Inferior parietal cortex (tissue), 1 donor: ENCODE data around the gene PPP1CC.
A peak's percentile ranks its signal among the peaks of the same experiment; 100 is the strongest.
"Not testable (repeated sequence)": the region's sequence is repeated elsewhere in the genome, so short reads cannot be mapped to it uniquely, and the experiment has no call there.

Source experiments
- DNase-seq: peaks from one replicate; pipeline ENCODE4 v3.0.0-alpha.2; 2016; ENCODE audit errors: extremely low spot score

The PPP1CC gene

DNA sequence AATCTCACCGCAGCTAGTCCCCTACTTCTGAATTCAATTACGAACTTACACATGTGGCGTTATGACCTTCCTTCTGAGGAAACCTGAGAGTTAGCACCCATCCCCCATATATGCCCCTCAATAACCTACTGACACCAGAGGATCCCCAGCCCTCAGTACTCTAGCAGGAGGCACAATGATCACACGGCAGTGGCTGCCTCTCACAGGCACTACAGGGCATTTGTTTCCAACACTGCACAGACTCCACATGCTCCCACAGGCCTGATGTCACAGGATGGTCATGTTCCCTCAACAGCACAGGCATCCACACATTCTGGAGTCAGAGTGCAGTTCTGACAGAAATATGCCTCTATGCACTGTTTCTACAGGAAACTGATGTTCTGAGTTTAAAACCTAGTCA is 17.4 kb downstream of the PPP1CC start:
- DNase-seq, result no peak

DNA sequence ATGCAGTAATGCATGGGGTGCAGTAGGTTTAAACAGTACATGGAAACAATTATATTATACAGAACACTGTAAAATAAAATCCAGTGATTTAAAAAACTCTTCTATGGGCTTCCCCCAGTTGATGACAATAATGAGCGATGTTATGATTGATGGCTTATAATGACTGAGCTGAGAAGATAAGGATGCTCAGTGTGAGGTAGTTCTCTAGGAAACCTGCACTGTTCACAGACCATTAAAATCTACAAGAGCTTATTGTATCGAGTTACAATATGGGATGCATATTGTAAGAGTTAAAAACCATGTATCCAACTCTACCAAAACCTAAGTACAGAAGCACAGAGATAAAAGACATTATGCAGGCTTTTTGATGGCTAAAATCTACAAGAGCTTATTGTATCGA is 19.8 kb downstream of the PPP1CC start:
- not testable (repeated sequence) for DNase-seq

DNA sequence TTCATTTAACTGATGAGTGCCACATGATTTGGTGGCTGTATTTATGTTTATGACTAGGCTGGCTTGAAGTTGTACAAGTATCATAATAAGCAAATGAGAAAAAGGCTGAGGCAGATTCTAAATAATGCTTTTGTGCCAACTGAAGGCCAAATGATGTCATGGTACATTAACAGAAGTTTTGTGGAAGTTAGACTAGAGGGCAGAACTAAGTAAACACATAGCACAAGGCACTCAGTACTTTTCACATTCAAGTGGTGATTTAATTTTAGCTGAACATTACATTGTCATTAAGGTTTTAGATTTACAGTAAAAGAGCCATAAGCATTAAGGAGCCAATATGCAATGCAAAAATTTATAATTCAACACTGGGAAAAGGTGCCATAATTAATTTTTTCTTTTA is 21.1 kb downstream of the PPP1CC start:
- no peak for DNase-seq

DNA sequence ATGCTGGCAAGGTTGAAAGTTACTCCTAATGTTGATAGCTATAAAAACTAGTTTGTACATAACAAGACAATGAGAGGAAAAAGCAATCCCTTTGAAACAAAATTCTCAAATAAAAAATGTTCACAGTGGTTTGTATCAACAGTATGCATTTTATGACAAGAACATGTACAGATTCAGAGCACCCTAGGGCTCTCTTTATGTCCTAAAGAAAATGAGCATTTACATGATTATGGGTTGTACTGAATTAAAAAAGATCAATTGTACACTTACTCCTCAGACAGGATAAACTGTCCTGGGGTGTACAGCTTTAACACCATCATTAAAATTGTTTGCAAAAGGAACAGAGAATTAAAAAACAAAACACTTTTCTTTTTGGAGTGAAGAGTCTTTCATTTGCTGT is 22.2 kb downstream of the PPP1CC start:
- no peak for DNase-seq

DNA sequence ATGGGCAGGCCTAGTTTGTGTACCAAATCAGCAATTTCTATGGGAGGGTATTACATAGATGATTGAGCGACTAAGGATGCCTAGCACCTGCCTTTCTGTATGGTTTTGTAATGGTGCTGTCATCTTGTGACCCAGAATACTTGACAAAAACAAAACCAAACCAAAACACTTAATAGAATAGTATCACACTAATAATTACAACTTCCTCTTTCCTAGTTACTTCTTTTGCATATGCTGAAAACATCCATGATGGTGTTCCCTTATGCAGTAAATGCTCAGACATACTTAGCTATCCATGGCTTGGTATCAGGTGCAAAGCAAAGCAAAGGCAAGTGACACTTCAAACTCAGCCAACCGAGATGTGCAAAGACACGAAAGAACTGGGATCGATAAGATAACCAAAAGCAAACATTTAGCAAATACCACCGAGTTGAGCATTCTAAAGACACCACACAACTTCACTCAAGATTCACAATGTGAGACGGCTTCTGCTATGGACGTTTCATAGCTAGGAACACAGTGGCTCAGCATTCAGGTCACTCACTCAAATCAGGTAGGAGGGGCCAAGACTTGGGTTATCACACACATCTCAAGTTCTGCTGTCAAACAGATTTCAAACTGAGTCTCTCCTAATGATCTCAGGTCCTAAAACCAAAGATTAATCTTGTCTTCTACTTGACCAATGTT is 24.3 kb downstream of the PPP1CC start:
- DNase-seq, result no peak

DNA sequence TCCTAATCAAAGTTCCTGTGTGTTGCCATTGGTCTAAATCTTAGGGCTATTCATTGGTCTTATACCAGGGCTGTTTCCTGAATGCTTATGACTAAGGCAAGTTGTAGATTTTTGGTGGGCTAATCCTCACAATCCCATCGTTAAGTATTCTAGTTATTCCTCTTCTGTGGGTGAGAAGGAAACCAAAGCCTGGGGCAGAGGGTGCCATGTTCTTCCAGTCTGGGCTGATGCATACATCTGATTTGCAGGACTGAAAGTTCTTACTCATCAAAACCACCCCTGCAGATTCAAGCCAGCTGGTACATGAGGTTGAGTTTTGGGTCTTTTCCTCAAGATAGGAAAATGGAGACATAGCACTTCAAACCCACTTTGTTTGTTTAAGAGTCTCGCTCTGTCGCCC is 25.7 kb downstream of the PPP1CC start:
- no peak for DNase-seq

DNA sequence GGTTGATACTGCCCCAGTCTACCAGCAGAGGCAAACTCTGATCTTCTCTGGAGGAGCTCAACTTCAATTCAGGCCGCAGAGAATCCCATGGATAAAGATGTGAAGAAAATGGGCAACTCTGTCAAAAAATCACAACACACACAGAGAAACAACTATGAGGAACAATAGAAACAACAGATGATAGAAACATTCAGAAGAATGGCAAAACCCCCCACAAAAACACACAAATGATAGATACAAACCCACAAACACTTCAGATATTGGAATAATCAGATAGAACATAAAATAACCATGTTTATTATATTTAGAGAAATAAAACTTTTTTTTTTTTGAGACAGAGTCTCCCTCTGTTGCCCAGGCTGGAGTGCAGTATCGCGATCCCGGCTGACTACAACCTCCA is 33.8 kb downstream of the PPP1CC start:
- no peak for DNase-seq

DNA sequence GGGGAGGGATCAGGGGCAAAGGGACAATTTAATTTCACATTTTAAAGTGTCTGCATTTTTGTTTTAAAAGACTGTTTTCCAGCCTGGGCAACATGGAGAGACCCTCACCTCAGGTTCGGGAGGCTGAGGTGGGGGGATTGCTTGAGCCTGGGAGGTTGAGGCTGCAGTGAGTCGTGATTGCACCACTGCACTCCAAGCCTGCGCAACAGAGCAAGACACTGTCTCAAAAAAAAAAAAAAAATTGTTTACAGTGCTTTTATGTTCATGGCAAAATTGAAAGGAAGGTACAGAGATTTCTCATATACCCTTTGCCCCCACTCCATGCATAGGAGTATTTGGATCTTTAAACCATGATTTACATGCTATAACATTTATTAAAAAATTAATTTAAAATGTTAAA is 37.4 kb downstream of the PPP1CC start:
- no peak for DNase-seq

DNA sequence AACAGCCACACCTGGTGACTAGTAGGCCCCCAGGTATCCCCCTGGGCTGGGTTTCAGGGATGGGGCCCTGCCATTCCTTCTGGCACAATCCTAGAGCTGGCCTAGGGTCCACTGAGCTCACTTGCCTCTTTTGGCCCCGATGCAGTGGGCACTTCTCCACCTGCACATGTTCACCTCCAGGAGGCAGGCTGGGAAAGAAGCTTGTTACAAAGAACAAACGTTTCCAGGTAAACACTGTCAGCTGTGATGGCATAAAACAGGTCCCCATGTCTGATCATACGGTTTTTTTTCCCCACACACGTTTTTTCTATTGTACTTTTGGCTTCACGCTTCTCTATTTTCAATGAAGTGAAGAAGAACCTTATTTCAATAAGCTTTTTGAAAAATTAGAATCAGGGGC is 37.9 kb downstream of the PPP1CC start:
- no peak for DNase-seq

DNA sequence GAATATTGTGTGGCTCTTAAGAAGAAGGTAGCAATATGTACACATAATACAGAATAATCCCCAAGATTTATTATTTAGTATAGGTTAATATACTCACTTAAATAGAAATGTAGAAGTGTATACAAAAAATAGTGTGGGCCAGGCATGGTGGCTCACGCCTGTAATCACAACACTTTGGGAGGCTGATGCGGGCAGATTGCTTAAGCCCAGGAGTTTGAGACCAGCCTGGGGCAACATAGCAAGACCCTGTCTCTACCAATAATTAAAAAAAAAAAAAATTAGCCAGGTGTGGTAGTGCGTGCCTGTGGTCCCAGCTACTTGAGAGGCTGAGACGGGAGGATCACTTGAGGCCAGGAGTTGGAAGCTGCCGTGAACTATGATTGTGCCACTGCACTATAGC is 38.5 kb downstream of the PPP1CC start:
- DNase-seq, result no peak

DNA sequence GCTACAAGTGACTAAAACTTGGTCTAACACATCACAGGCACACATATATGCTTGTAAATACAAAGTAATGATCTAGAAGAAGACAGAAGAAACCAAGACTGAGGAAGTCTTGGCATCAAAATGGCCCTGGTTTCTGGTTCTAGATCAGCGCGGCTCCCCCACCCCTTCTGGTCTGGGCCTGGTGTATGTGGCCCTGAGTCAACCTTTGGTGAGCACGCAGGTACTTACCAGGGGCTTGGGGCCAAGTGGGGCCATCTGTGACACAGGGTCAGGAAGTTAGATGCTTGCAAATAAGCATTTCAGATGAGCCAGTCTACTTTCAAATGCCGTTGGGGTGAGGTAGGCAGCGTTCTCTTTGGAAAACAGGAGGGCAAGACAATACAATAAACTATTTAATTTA is 40.6 kb downstream of the PPP1CC start:
- no peak for DNase-seq

DNA sequence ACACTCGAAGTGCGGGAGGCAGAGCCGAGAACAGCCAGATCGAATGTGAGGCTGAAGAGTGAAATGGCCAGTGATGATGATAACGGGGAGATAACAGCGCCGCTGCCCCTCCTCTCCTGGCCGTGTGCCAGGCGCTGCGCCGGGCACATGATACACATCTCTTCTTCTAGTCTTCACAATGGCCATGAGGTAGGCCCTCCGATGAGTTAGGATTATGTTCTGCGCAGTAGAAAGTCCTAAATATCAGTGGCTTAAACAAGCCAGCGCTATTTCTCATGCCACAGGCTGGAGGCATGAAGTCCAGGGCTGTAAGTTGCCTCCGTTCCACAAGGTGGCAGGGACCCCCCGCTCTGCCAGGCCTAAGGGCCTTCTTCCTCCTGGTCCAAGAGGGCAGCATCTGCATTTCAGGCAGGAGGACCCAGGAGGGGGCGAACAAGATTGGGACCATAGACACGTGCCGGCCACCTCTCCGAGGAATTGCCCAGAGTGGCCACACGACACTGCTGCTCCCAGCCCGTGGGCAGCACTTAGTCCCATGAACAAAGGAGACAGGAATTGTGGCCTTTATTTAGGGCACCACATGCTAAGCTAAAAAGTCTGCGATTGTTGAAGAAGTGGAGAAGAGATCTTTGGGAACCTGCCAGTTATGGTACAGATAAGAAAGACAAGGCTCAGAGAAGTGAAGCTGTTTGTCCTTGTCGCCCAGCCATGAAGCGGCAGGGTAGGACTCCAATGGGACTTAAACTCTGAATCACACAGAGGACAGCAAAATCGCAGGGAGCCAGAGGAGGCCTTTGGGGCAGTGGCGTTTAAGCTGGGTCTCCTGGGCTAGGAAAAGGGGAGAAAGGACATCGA is 42.9 kb downstream of the PPP1CC start:
- DNase-seq, result no peak

DNA sequence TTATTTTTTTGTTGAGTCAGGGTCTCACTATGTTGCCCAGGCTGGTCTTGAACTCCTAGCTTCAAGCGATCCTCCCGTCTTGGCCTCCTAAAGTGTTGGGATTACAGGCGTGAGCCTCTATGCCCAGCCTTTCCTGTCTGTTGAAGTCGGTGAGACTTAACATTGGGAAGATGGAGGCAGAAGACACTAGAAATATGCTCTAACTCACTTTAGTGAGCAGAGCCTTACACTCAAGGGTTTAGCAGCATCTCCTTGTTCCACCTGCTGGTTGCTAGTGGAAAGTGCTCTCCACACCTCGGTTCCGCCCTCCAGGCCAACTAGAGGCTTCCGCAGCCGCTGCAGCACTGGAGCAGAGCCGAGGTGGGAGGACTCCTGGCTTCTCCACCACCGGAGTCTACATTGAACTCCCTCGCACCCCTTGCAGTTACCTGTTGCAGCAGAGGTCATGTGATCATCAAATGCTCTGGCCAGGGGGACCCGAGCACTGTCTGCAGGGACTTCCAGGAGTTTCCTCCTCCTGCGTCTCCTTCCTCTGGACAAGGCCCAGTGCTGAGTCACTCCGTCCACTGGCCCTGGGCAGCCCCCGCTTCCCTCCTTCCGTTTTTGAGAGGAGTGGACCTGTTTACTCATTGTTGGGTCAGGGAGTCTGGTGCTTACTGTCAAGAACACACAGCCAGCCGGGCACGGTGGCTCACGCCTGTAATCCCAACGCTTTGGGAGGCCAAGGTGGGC is 44.4 kb downstream of the PPP1CC start:
- peak; percentile 61 for DNase-seq

DNA sequence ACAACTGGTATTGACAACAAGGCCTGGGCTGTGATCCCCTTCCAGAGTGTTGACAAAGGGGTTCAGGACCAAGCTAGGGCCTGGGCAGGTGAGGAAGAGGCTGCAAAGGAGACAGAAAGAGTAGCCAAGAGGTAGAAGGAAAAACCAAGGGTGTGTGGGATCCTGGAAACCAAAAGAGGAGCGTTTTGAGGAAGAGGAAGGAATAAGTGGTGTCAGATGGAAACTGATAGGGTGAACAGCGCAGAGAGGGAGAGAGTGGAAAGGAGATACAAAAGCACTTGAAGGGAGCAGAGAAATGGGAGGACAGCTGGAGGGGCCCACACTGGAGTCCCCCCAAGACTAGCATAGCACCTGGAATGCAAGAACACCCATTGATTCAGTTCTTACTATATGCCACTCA is 45.5 kb downstream of the PPP1CC start:
- DNase-seq, result no peak

DNA sequence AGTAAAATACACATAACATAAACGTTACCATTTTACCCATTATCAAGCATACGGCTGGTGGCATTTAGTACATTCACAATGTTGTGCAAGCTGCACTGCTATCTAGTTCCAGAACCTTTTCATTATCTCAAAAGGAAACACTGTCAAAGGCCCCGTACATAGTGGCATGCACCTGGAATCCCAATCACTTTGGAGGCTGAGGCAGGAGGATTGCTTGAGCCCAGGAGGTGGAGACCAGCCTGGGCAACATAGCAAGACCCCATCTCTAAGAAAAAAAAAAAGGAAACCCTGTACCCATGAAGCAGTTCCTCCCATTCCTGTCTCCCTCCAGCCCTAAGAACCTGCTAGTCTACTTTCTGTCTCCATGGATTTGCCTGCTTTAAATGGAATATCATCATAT is 46.4 kb downstream of the PPP1CC start:
- no peak for DNase-seq

DNA sequence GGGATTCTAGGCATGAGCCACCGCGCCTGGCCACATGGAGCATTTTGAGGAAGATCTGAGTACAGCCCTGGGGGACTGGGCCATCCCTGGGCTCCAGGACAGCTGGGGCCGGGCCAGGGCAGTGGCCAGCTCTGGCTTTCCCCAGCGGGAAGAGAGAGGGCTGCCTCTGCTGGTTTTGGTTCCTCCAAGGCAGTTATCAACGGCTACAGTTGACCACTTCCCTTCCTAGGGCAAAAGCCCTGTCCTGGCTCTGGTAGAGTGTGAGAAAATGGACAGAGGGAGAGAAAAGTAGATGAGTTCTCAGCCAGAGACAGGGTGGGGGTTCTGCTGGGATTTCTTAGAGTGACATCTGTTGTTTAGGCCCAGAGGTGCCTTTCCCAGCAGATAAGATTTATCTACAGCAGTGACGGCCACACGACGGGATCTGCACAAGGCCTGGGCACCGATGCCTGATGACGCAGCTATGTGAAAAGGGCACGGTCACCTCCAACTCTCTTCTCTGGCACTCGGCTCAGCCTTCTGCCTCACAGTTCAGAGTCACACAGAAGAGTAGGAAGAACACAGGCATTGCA is 48.3 kb downstream of the PPP1CC start:
- no peak for DNase-seq

DNA sequence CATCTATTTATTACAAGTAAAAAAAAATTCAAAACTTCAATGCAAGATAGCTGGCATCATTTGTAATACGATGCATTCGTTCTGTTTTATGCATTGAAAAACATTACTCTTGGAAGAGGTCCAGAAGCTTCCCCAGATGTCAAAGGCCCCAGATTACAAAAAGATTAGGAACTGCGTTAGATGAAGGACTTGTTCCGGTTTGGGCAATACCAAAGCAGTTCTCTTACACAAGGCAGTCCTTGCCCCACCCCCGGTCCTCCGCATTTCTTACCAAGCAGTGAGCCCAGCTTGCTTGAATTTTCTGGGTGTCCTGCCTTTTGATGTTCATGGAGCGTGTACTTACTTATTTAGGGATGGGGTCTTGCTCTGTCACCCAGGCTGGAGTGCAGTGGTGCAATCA is 49.0 kb downstream of the PPP1CC start:
- DNase-seq, result no peak

DNA sequence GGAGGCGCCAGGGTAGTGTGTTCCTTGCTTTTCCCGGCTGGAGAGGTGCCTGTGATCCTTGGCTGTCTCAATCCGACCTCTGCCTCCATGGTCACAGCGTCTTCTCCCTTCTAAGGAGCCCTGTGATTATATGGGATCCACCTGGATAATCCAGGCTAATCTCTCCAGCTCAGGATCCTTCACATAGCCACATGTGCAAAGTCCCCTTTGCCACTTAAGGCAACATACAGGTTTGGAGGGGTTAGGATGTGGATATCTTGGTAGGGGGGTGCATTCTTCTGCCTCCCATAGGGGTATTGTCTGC is 52.6 kb downstream of the PPP1CC start:
- DNase-seq, result no peak

DNA sequence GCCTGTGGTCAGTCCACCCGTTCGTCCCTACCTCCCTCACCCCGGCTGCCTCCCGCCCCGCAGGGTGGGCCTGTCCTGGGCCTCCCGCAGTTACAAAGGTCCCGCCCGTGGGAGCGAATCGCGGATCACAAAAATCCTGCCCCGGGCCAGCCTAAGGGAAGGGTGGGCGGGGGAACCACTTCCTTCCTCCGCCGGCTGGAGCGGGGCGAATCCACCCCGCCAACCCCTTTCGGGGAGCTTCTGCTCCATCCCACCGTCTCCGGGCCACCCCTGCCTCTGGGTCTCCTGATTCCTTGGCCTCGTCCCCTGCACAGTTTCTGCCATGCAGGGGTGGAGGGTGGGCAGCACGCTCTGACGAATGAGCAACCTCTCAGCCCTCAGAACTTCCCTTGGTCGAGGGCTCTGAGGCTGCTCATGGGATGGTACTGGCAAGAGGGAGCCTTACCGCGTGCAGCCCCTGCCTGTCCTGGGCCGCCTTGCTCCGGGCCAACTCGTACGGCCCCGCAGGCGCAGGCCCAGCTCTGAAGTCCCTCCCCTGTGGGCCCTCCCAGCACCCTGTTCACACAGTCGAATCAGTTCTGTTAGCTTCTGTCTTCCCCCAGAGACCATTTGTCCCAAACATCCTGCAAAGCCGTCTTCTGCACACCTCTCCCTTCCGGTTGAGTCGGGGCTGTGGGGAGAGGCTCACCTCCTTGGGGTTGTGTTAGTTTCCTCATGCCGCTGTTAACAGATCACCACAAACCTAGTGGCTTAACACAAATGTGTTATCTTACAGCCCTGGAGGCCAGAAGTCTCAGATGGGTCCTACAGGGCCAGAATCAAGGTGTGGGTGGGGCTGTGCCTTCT is 53.2 kb downstream of the PPP1CC start:
- DNase-seq, result no peak

DNA sequence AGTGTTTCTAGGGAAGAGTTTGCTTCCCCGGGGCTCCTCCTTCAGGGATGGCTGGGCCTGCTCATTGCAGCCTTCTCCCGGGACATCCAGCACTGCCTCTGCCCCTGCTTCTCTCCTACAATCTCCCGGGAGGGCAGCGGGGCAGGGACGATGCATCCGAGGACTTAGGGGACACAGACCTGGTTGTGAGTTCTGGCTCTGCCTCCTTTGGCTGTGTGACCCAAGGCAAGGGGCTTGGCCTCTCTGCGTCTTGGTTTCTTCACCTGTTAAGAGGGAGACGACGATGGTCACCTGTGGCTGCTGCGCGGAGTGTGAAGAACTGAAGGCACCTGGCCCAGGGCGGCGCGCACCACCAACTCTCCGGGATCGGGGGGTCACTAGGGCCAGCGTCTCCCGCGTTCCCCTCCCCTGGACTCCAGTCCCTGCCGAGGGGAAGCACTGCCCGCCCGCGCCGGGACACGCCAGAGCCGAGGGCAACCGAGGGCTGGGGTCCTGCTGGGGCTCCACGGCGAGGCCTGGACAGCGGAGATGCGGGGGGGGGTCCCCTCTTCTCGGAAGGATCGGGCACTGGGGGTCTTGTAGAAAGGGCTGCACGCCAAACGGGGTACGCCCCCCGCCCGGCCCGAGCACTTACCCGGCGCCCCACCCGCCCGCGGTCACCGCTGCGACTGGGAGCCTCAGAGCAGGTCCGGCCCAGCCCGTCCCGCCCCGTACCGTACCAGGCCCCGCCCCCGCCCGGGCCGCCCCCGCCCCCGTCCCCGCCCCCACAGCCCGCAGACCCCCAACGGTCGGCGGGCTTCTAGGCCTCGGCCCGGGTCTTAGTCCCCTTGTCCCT is 54.0 kb downstream of the PPP1CC start, which contains the start of gene HVCN1:
Gene HVCN1 (minus strand): TSS at position 670 of the 835 bp plus-strand sequence. CDS start 5,870 bp downstream, outside the sequence.
- DNase-seq, result no peak
